Measurements from ENCODE around the gene HGS. TPM values are rescaled to one million over a fixed set of nuclear protein-coding genes. Genes with fewer than 3 reads are reported as not detected.

The HGS gene, protein sequence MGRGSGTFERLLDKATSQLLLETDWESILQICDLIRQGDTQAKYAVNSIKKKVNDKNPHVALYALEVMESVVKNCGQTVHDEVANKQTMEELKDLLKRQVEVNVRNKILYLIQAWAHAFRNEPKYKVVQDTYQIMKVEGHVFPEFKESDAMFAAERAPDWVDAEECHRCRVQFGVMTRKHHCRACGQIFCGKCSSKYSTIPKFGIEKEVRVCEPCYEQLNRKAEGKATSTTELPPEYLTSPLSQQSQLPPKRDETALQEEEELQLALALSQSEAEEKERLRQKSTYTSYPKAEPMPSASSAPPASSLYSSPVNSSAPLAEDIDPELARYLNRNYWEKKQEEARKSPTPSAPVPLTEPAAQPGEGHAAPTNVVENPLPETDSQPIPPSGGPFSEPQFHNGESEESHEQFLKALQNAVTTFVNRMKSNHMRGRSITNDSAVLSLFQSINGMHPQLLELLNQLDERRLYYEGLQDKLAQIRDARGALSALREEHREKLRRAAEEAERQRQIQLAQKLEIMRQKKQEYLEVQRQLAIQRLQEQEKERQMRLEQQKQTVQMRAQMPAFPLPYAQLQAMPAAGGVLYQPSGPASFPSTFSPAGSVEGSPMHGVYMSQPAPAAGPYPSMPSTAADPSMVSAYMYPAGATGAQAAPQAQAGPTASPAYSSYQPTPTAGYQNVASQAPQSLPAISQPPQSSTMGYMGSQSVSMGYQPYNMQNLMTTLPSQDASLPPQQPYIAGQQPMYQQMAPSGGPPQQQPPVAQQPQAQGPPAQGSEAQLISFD
- total RNA-seq (2021) (145 and 187 TPM in 2 replicates), Bru-seq, nascent RNA (percentile 62 among the genes with signal in this experiment), BruChase-seq, experiment 1, labeled RNA remaining after a 2-hour chase (percentile 78 among the genes with signal in this experiment), BruChase-seq, experiment 2, labeled RNA remaining after a 6-hour chase (percentile 86 among the genes with signal in this experiment)
- long read RNA-seq, transcript HGS-201 (22 exons, 2,970 nt), result major isoform, 162 of 284 reads
- long read RNA-seq, partial matches to known transcripts, result 55 of 284 reads
- long read RNA-seq, other reads (novel, unspliced or antisense), result 66 of 284 reads

GRCh38 chr17:81683584-81684441, at the start of gene HGS, which contains the start of gene ARL16:
TSS of gene HGS (plus strand) at chr17:81684011. CDS start at chr17:81684067, 56 bp downstream.
TSS of gene ARL16 (minus strand) at chr17:81683797. CDS start at chr17:81683753, 44 bp downstream.
- peaks cover 25% of the 10 kb centered on the region for H3K4me1 ChIP-seq (ENCODE audit: insufficient read depth, low read length, poor library complexity, severe bottlenecking)
- H3K9me3 ChIP-seq (ENCODE audit: low read depth, low read length, poor library complexity, severe bottlenecking), result no peaks in the 10 kb centered on the region
- POLR2A ChIA-PET (ENCODE audit: low non-redundant PET), result no interaction called here
- peaks cover 32% of the 10 kb centered on the region for H3K36me3 ChIP-seq (ENCODE audit: insufficient read depth, low read length, poor library complexity, severe bottlenecking)
- CTCF ChIA-PET, result interaction anchor here (0.7 to 1.0 kb wide), 2 partner anchors 10 to 280 kb away, joined by 3 to 5 read pairs; no protein-coding TSS in a partner anchor
- peak; percentile 100 for DNase-seq (ENCODE audit: low spot score)
- peak within 1 kb of the TSS; percentile 90 for H3K27ac ChIP-seq (ENCODE audit: low read depth, low read length, poor library complexity, severe bottlenecking)
- intact Hi-C loops (cut with micrococcal nuclease; ENCODE audit: unreplicated experiment), result no loop called here
- no peaks in the 10 kb centered on the region for H3K27me3 ChIP-seq (replicated peaks; ENCODE audit: insufficient read depth, low read depth, low read length, poor library complexity)
- H3K4me3 ChIP-seq (ENCODE audit: low read depth, low read length, poor library complexity, severe bottlenecking), result peak within 1 kb of the TSS; percentile 93
- TF ChIP-seq CTCF (conservative IDR thresholded peaks at IDR 0.05; ENCODE audit: low read depth, low read length), result no peak
- BruUV-seq (replicated peaks), result no TSS peak

GRCh38 chr17:81635431-81635830, 48.4 kb upstream of the HGS start:
- Histone ChIP-seq H3K27me3 (replicated peaks; ENCODE audit: insufficient read depth, low read depth, low read length, poor library complexity) (no peaks in the 10 kb centered on the region), H3K4me1 (ENCODE audit: insufficient read depth, low read length, poor library complexity, severe bottlenecking) (peaks cover 18% of the 10 kb centered on the region), H3K4me3 (ENCODE audit: low read depth, low read length, poor library complexity, severe bottlenecking) (peak overlapping the region; percentile 89), H3K27ac (ENCODE audit: low read depth, low read length, poor library complexity, severe bottlenecking) (peak overlapping the region; percentile 94), H3K36me3 (ENCODE audit: insufficient read depth, low read length, poor library complexity, severe bottlenecking) (peaks cover 5% of the 10 kb centered on the region), H3K9me3 (ENCODE audit: low read depth, low read length, poor library complexity, severe bottlenecking) (no peaks in the 10 kb centered on the region)
- DNase-seq (ENCODE audit: low spot score), result no peak
- TF ChIP-seq EZH2 (IDR thresholded peaks at IDR 0.05; ENCODE audit: borderline replicate concordance, low read depth, low read length, poor library complexity, severe bottlenecking), result no peak
- no peak for TF ChIP-seq CTCF (conservative IDR thresholded peaks at IDR 0.05; ENCODE audit: low read depth, low read length)
- ChIA-PET CTCF (no interaction called here), POLR2A (ENCODE audit: low non-redundant PET) (no interaction called here)
- intact Hi-C loops (cut with micrococcal nuclease; ENCODE audit: unreplicated experiment), result no loop called here
- TSS peak; percentile 70 for BruUV-seq (replicated peaks)

Measured in A673 (cell line).